Stimulated activated CD8-positive, alpha-beta memory T cell treated with anti-CD3 and anti-CD28 coated beads, Interleukin-2, amount 100 ng/mL, for 1 hour (primary cell): Measurements from ENCODE around the gene HTR6.

Experiments
- DNase-seq, 2 donors: peaks; one replicate each; pipeline ENCODE4 v3.0.0-alpha.2; 2020; ENCODE audit warnings: low read depth in 2 of 2

The HTR6 gene

DNA sequence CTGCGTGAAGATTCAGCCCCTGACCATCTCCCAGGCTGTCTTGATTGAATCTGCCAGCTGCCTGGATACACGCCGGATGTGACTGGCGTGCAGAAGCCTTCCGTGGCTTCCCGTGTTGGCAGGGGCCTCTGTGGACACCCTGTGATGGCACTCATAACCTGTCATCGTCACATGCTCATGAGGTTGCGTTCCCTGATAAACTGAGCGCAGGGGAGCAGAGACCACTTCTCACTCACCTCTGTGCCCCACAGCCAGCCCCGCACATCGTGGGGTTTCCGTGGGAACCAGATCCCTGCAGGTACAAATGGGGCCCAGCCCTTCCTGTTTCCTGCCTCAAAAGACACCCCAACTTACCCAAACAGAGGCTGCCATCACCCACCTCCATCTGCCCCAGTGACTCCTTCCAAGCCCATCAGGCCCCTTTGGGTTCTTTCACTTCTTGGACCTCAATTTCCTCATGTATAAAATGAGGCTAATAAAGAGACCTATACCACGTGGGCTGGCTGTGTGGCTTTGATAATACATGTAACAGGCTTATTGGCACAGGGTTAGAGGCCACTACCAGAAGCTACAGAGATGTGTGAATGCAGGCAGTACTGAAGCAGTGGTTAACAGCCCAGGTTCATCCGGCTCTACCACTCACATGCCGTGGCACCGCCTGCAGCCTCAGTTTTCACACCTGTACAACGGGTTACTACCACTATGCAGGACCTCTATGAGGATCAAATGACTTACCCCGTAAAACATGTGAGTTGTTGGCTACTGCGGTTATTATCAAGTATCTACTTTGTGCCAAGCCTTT lies 23.6 kb downstream of the HTR6 start:
- DNase-seq = peak in 1 of 2 donors; percentile 16

- no peak for DNase-seq
These were observed 24.5 kb downstream of the HTR6 start for GRCh38 chr1:19689085-19689757.

GRCh38 chr1:19689856-19690255 lies 25.2 kb downstream of the HTR6 start:
- DNase-seq = no peak

DNA sequence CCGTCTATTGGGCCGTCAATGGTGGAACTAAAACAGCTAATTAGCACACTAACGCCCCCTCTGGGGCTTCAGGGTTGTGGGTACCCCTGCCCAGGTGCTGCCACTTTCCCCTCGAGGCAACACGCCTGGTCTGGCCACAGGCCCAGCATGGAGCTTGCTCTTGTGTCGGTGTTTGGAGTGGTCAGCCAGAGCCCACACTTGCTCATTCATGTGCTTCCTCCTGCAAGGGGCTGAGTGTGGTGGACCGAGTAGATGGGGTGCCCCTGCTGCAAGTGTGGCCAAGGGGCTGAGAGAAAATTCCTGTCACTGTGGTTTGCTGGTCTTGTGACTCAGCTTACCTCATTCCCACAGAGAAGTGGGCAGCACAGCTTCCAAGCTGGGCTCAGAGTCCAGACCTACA lies 25.7 kb downstream of the HTR6 start:
- no peak for DNase-seq

GRCh38 chr1:19694298-19694697 lies 29.6 kb downstream of the HTR6 start:
- no peak for DNase-seq

DNA sequence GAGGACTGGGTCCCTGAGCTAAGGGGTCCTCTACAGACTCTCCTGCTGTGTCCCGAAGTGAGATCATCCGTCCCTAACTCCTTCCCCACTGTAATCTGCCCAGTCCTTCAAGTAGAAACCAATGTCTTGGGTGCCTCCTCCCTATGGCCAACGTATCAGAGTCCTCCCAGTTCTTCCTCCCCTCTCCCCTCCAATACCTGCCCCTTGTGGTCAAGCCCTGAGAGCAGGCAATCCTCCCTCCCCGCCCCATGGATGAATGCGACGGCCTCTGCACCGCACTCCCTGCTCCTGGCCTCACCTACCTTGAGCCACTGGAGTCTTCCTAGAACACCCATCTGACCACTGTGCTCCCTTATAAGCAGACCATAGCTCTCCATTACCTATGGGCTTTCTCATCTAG lies 31.1 kb downstream of the HTR6 start:
- DNase-seq = no peak

- no peak for DNase-seq
These were observed 32.1 kb downstream of the HTR6 start for GRCh38 chr1:19696820-19697219.

DNA sequence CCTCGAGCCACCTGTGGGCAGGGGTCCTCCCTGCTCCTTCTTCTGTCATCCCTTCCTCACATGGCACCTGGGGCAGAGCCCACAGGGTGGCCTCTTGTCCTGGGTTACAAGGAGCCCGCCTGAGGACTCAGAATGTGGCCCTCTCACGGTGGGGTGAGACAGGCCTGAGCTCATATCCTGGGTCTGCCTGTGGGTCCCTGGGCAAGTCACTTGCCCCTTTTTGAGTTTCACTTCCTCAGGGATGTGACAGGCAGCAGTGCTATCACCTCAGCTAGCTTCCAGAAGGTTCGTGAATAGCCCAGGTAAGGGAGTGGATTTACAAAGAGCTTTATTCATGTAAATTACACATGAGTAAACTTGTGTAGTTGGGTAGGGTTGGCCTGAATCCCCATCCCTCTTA lies 33.5 kb downstream of the HTR6 start:
- DNase-seq = no peak

GRCh38 chr1:19700079-19700777 lies 35.6 kb downstream of the HTR6 start:
- DNase-seq = no peak

GRCh38 chr1:19703280-19703679 lies 38.6 kb downstream of the HTR6 start:
- DNase-seq = no peak

DNA sequence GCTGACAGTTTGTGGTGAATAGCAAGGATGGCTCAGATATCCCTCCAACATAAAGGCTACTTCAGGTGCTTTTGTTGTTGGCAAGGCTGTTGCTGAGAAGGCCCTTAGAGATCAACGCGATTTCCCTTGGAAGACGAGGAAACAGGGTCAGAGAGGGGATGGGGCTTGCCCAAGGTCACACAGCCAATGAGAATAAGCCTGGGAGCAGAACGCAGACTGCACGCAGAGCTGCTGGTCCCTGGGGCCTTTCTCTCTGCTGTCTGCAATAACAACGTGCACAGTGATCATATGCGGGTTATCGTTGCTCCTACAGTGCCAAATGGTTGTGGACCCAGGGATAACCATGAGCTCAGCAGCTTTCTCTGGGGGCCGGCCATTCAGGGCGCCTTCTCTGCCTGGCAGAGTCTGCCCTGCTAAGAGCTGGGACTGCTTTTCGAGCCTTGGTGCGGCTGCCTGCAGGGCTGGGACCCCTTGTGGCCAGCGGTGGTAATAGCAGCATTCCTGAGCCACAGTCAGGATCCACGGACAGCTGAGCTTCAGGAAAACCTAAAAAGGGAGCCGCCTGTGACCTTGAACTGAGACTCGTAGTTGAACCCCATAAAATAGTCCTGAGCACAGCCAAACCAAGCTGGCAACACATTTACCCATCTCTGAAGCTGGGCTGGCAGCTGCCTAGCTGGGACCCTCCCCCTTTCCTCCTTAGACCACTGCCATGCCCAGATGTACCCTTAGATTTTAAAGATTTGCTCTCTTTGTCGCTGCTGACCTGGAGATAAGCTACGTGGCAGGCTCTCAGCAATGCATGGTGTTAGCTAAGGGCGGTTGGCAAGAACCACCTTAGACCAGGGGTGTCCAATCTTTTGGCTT lies 39.8 kb downstream of the HTR6 start:
- peak; percentile 14 to 21 for DNase-seq

- no peak for DNase-seq
These were observed 40.8 kb downstream of the HTR6 start for GRCh38 chr1:19705464-19705863.

DNA sequence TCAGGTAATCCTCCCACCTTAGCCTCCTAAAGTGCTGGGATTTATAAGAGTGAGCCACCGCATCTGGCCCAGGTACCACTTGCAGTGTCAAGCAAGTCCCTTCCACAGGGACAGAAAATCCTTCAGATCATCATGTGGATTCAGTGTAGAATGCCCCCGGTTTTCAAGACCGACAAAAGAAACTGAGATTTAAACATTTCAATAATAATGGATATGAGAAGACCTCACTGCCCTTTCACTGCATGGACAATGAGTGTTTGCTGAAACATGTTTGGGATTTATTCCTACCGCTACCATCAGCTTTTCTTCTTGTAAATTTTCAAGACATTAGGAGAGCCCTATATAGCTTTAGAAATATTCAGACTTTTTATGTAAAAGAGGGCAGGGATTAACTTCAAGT lies 41.5 kb downstream of the HTR6 start:
- no peak for DNase-seq

GRCh38 chr1:19708567-19709110 lies 44.0 kb downstream of the HTR6 start:
- DNase-seq = no peak

- DNase-seq = no peak
These were observed 44.7 kb downstream of the HTR6 start for GRCh38 chr1:19709260-19709793.

DNA sequence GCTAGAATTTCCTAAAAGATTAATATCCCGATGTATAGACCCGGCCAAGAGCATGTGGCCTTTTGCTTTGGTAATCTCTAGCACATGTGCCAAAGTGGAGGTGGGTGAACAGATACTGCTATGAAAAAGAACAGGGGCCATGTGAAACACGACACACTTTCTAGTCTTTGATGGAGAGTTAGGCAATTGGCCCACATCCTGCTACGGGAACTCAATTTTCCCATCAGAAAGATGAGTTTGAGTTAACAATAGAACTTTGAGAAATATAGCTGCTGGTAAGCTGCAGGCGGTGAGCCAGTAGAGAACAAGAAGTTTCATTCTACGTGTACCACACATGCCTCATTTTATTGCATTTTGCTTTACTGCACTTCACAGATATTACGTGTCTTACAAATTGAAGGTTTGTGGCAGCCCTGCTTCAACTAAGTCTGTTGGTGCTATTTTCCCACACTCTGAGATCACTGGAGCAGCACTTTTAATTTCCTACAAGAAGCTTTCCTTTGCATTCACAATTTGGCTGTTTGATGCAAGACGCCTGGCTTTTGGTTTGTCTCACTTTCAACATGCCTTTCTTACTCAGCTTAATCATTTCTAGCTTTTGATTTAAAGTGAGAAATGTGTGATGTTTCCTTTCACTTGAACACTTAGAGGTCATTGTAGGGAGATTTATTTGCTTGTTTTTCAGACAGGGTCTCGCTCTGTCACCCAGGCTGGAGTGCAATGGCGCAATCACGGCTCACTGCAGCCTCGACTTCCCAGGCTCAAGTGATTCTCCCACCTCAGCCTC lies 46.3 kb downstream of the HTR6 start:
- no peak for DNase-seq

- DNase-seq = no peak
These were observed 48.3 kb downstream of the HTR6 start for GRCh38 chr1:19712928-19713327.

- DNase-seq = peak; percentile 48 to 56
These were observed 50.9 kb downstream of the HTR6 start for GRCh38 chr1:19715334-19716203.

DNA sequence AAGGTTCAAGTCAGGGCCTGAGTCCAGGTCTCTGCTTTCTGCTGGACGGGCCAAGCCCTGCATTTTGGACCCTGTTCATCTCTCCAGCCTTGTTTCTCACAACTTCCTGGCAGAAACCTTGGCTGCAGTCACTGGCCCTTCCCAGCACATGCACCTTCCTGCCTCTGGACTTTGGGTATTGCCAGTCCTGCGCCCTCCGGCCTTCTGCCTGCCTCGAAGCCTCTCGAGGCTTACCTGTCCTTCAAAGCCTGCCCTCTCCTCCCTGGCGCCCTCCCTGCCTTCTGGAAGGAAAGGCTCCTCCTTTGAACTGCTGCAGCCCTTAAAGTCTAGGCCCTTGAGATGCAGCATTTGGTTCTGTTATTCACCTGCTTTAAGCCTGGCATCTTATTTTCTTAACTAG lies 52.8 kb downstream of the HTR6 start:
- no peak for DNase-seq
